ENCODE measurements around the gene NPR2. TPM values are rescaled to one million over a fixed set of nuclear protein-coding genes. Genes with fewer than 3 reads are reported as not detected.

The NPR2 gene
- total RNA-seq, 4 donors from 2014 or later, result 26.3 to 36.0 (median 32.4) TPM

GRCh38 chr9:35827486-35827885 is 36.1 kb downstream of the NPR2 start:
- no peak for DNase-seq (ENCODE audit: low spot score in 2 of 2)
- H3K27ac ChIP-seq, result no peak overlapping the region
- 85 to 91% methylated on average over 3 of the region's 3 CpGs for WGBS, 2 donors
- H3K27me3 ChIP-seq, result no peaks in the 10 kb centered on the region
- H3K4me1 ChIP-seq, result peaks cover 2 to 33% (median 13%) of the 10 kb centered on the region in 4 donors
- TF ChIP-seq EP300 (IDR thresholded peaks at IDR 0.05), result no peak
- no peak for TF ChIP-seq POLR2A (IDR thresholded peaks at IDR 0.05)
- TF ChIP-seq CTCF (IDR thresholded peaks at IDR 0.05), result no peak
- H3K4me3 ChIP-seq, result no peak overlapping the region
- no peaks in the 10 kb centered on the region for H3K36me3 ChIP-seq
- no peaks in the 10 kb centered on the region for H3K9me3 ChIP-seq

GRCh38 chr9:35828716-35829083 is 37.3 kb downstream of the NPR2 start, which contains the start of gene FAM221B:
Gene FAM221B (minus strand): TSS chr9:35828732. CDS start chr9:35826161, 2,571 bp downstream.
- H3K4me1 ChIP-seq, result peaks cover 2 to 46% (median 21%) of the 10 kb centered on the region in 4 donors
- H3K4me3 ChIP-seq, result peak within 1 kb of the TSS; percentile 53 to 96 (median 84)
- no peaks in the 10 kb centered on the region for H3K9me3 ChIP-seq
- no peak for TF ChIP-seq CTCF (IDR thresholded peaks at IDR 0.05)
- TF ChIP-seq EP300 (IDR thresholded peaks at IDR 0.05), result no peak
- no peak for TF ChIP-seq POLR2A (IDR thresholded peaks at IDR 0.05)
- no peak for DNase-seq (ENCODE audit: low spot score in 2 of 2)
- H3K27me3 ChIP-seq, result no peaks in the 10 kb centered on the region
- H3K36me3 ChIP-seq, result no peaks in the 10 kb centered on the region
- H3K27ac ChIP-seq, result peak within 1 kb of the TSS; percentile 93 to 100 (median 98)
- WGBS, 2 donors, result 0% methylated on average over 21 of the region's 21 CpGs

GRCh38 chr9:35829084-35829763 is 37.8 kb downstream of the NPR2 start, which contains the start of gene TMEM8B:
Gene TMEM8B (plus strand): TSS chr9:35829228. CDS start chr9:35829448, 220 bp downstream.
- no peak for TF ChIP-seq CTCF (IDR thresholded peaks at IDR 0.05)
- peak; percentile 62 to 82 for TF ChIP-seq POLR2A (IDR thresholded peaks at IDR 0.05)
- peak in 1 of 2 donors; percentile 72 for TF ChIP-seq EP300 (IDR thresholded peaks at IDR 0.05)
- DNase-seq (ENCODE audit: low spot score in 2 of 2), result peak; percentile 99
- no peaks in the 10 kb centered on the region for H3K27me3 ChIP-seq
- peak within 1 kb of the TSS; percentile 53 to 96 (median 84) for H3K4me3 ChIP-seq
- H3K27ac ChIP-seq, result peak within 1 kb of the TSS; percentile 93 to 100 (median 98)
- H3K4me1 ChIP-seq, result peaks cover 2 to 51% (median 23%) of the 10 kb centered on the region in 4 donors
- H3K9me3 ChIP-seq, result no peaks in the 10 kb centered on the region
- 0 to 1% methylated on average over 22 to 24 of the region's 53 CpGs for WGBS, 2 donors
- H3K36me3 ChIP-seq, result no peaks in the 10 kb centered on the region

GRCh38 chr9:35829764-35830096 is 38.3 kb downstream of the NPR2 start:
- H3K9me3 ChIP-seq, result no peaks in the 10 kb centered on the region
- peak overlapping the region; percentile 93 to 100 (median 98) for H3K27ac ChIP-seq
- TF ChIP-seq POLR2A (IDR thresholded peaks at IDR 0.05) (no peak), CTCF (IDR thresholded peaks at IDR 0.05) (no peak), EP300 (IDR thresholded peaks at IDR 0.05) (no peak)
- no peak for DNase-seq (ENCODE audit: low spot score in 2 of 2)
- no peaks in the 10 kb centered on the region for H3K36me3 ChIP-seq
- H3K4me3 ChIP-seq, result peak overlapping the region; percentile 53 to 96 (median 84)
- WGBS, 2 donors, result 31 to 47% methylated on average over 2 of the region's 2 CpGs
- H3K27me3 ChIP-seq, result no peaks in the 10 kb centered on the region
- H3K4me1 ChIP-seq, result peaks cover 2 to 56% (median 27%) of the 10 kb centered on the region in 4 donors

- Histone ChIP-seq H3K9me3 (no peaks in the 10 kb centered on the region), H3K27ac (no peak overlapping the region), H3K4me1 (peaks cover 2 to 58% (median 30%) of the 10 kb centered on the region in 4 donors), H3K36me3 (peaks cover 0 to 3% (median 0%) of the 10 kb centered on the region in 3 donors), H3K27me3 (no peaks in the 10 kb centered on the region), H3K4me3 (no peak overlapping the region)
- TF ChIP-seq POLR2A (IDR thresholded peaks at IDR 0.05), result no peak
- no peak for TF ChIP-seq CTCF (IDR thresholded peaks at IDR 0.05)
- TF ChIP-seq EP300 (IDR thresholded peaks at IDR 0.05), result no peak
- DNase-seq (ENCODE audit: low spot score in 2 of 2), result no peak
- 65 to 75% methylated on average over 4 of the region's 4 CpGs for WGBS, 2 donors
Observed at GRCh38 chr9:35831040-35831439, 39.6 kb downstream of the NPR2 start.
